K562 (cell line): ENCODE results near the gene SLC9A2. TPM values are rescaled to one million over a fixed set of nuclear protein-coding genes. Genes with fewer than 3 reads are reported as not detected.

Source experiments
- ATAC-seq: fragments of 200-7000 bp; cut with Tn5 transposase; 3 replicates; pipeline ENCODE4 v1.9.1; 2020; ENCODE audit warnings: moderate library complexity
- BruUV-seq: library from RNA; stranded (reverse); fragments of 400-500 nt; replicated peaks from 2 replicates; lab custom pipeline; 2021; lab: Mats Ljungman, UMichigan
- CTCF ChIA-PET: fragments of 300-600 bp; formaldehyde crosslinking; extraction: SDS; loops from one replicate; lab custom pipeline; 2021; ENCODE audit warnings: low intra/inter-chr PET ratio; lab: Yijun Ruan, JAX
- POLR2A ChIA-PET: fragments of 300-600, 350-650 bp; sonication (Branson Sonifier 250); formaldehyde crosslinking; extraction: SDS; loops from one replicate; lab custom pipeline; 2021; ENCODE audit warnings: antibody characterized with exemption, inconsistent platforms; lab: Yijun Ruan, JAX
- DNase-seq, 4 experiments: peaks; one replicate each; pipeline versions ENCODE4 v3.0.0 to v3.0.0-alpha.2; 2011 to 2018; ENCODE audit warnings: low spot score in 3 of 4, mixed read lengths in 3 of 4; ENCODE audit errors: extremely low read depth in 1 of 4
- FAIRE-seq: peaks from 2 replicates; lab custom pipeline; 2011; peaks lifted over from hg19 to GRCh38; lab: Jason Lieb, UNC
- H2AFZ ChIP-seq: 2 replicates; pipeline ENCODE4 v1.6.0; 2011; ENCODE audit warnings: low read depth, low read length, control low read depth, inconsistent platforms
- H3K27ac ChIP-seq: fragments of 200-600 bp; 3 replicates; pipeline ENCODE4 v1.8.0; 2011; ENCODE audit warnings: low read depth, mild to moderate bottlenecking, control low read depth, inconsistent platforms, low read length, moderate library complexity, mixed read lengths; ENCODE audit errors: extremely low read depth
- H3K27me3 ChIP-seq, 2 experiments: fragments of 300-600 bp in 1 of 2; 2 replicates in 1 of 2; 3 replicates in 1 of 2; pipeline versions ENCODE4 v1.6.0 to v1.8.0; 2011; ENCODE audit warnings: inconsistent platforms in 2 of 2, low read length in 2 of 2, mild to moderate bottlenecking in 1 of 2, mixed read lengths in 1 of 2, moderate library complexity in 1 of 2; ENCODE audit not compliant: control insufficient read depth in 2 of 2, insufficient read depth in 2 of 2
- H3K36me3 ChIP-seq: fragments of 300-600 bp; 3 replicates; pipeline ENCODE4 v1.8.0; 2011; ENCODE audit warnings: mild to moderate bottlenecking, low read length, inconsistent platforms; ENCODE audit not compliant: control insufficient read depth, insufficient read depth
- H3K4me1 ChIP-seq, 2 experiments: fragments of 200-600 bp in 1 of 2; replicated peaks in 1 of 2; 2 replicates in 1 of 2; 3 replicates in 1 of 2; pipeline versions ENCODE4 v1.5.1 to v1.8.0; 2011; ENCODE audit warnings: inconsistent platforms in 2 of 2, low read length in 2 of 2, mild to moderate bottlenecking in 1 of 2, mixed read lengths in 1 of 2, moderate library complexity in 1 of 2; ENCODE audit not compliant: control insufficient read depth in 2 of 2, insufficient read depth in 2 of 2
- H3K4me2 ChIP-seq: 2 replicates; pipeline ENCODE4 v1.6.1; 2011; ENCODE audit warnings: low read length, control low read depth, inconsistent platforms, mixed read lengths; ENCODE audit not compliant: insufficient read depth
- H3K4me3 ChIP-seq: fragments of 200-600 bp; sonication (generic), shearing (Covaris generic); 2 replicates; pipeline ENCODE4 v1.5.1; 2016; ENCODE audit warnings: control low read depth, inconsistent platforms
- H3K79me2 ChIP-seq: fragments of 200-600 bp; 3 replicates; pipeline ENCODE4 v1.8.0; 2011; ENCODE audit warnings: low read length, inconsistent platforms; ENCODE audit not compliant: control insufficient read depth, insufficient read depth
- H3K9ac ChIP-seq, 2 experiments: 2 replicates each; pipeline versions ENCODE4 v1.6.0 to v1.6.1; 2011; ENCODE audit warnings: low read depth in 2 of 2, low read length in 2 of 2, control low read depth in 1 of 2, inconsistent platforms in 1 of 2, mild to moderate bottlenecking in 1 of 2, mixed read lengths in 1 of 2; ENCODE audit not compliant: insufficient read depth in 1 of 2
- H3K9me1 ChIP-seq: one replicate; pipeline ENCODE4 v1.6.0; 2011; ENCODE audit warnings: inconsistent platforms, mild to moderate bottlenecking, low read length, moderate library complexity; ENCODE audit not compliant: control insufficient read depth, insufficient read depth
- H3K9me3 ChIP-seq: replicated peaks from 2 replicates; pipeline ENCODE4 v1.5.1; 2011; ENCODE audit warnings: low read depth, low read length, inconsistent platforms; ENCODE audit not compliant: control insufficient read depth, insufficient read depth
- H4K20me1 ChIP-seq: replicated peaks from 2 replicates; pipeline ENCODE4 v1.6.1; 2011; ENCODE audit warnings: low read length, inconsistent platforms, mixed read lengths; ENCODE audit not compliant: control insufficient read depth, insufficient read depth
- CEBPB ChIP-seq: fragments of 450-650 bp; IDR thresholded peaks from 2 replicates; pipeline ENCODE4 v1.6.1; 2016; ENCODE audit warnings: missing genetic modification characterization, missing compliant biosample characterization
- COPS2 ChIP-seq: fragments of 450-650 bp; conservative IDR thresholded peaks from 2 replicates; pipeline ENCODE4 v1.6.1; 2016; ENCODE audit warnings: mild to moderate bottlenecking, moderate library complexity
- FOXJ3 ChIP-seq: sonication (generic); formaldehyde crosslinking; IDR thresholded peaks from 2 replicates; pipeline ENCODE4 v1.4.0; 2020; ENCODE audit warnings: mild to moderate bottlenecking, missing genetic modification reagents
- KAT7 ChIP-seq: sonication (generic); formaldehyde crosslinking; IDR thresholded peaks from 2 replicates; pipeline ENCODE4 v1.8.0; 2022; ENCODE audit warnings: missing genetic modification reagents, mild to moderate bottlenecking, borderline replicate concordance
- KLF16 ChIP-seq: IDR thresholded peaks from 2 replicates; pipeline ENCODE4 v1.6.1; 2016; ENCODE audit warnings: antibody characterized with exemption
- RAD21 ChIP-seq, 2 experiments: fragments of 250-450 bp in 1 of 2; fragments of 450-650 bp in 1 of 2; sonication (Bioruptor Pico) in 1 of 2; formaldehyde crosslinking in 1 of 2; IDR thresholded peaks in 1 of 2; conservative IDR thresholded peaks in 1 of 2; 2 replicates each; pipeline versions ENCODE4 v1.4.0 to v1.8.0; 2020 to 2022; ENCODE audit warnings: mild to moderate bottlenecking in 2 of 2, moderate library complexity in 1 of 2
- SETDB1 ChIP-seq: IDR thresholded peaks from one replicate; pipeline ENCODE4 v1.6.1; 2012; ENCODE audit warnings: low read length, control low read depth, inconsistent platforms
- TRIM25 ChIP-seq: fragments of 450-650 bp; IDR thresholded peaks from 2 replicates; pipeline ENCODE4 v1.7.0; 2016; ENCODE audit warnings: borderline replicate concordance
- WGBS: fragments of 100-300 bp; shearing (Covaris generic); methylation state at CpG from one replicate; pipeline ENCODE4 v1.1.6; 2016; ENCODE audit warnings: low coverage, mixed read lengths; ENCODE audit not compliant: insufficient coverage; ENCODE audit errors: missing lambda C conversion rate; 5-methylcytosine and 5-hydroxymethylcytosine counted together
- in situ Hi-C: fragments of 300-500 bp; cut with MboI; formaldehyde crosslinking; loops from 4 replicates; pipeline ENCODE4 v1.15.0; 2018; ENCODE audit warnings: inconsistent platforms, mixed read lengths
- intact Hi-C: fragments of 100-400 bp; cut with micrococcal nuclease; formaldehyde crosslinking; loops from 2 replicates; pipeline ENCODE4 v1.14.2; 2022
- polyA plus RNA-seq, 8 experiments: library from polyadenylated mRNA; depleted of rRNA in 4 of 8; stranded (reverse) in 5 of 8; unstranded in 3 of 8; fragments of >200 nt; fragmentation: Nextera tagmentation in 2 of 8; fragmentation: Illumina TruSeq in 1 of 8; extraction: Ambion mirVana in 2 of 8; extraction: Trizol in 1 of 8; gene quantifications; 2 replicates each; pipeline versions ENCODE4 v1.2.1 to v1.2.3, GENCODE V29; 2011 to 2014; ENCODE audit warnings: inconsistent platforms in 1 of 8, missing spikeins in 1 of 8
- total RNA-seq, 7 experiments: library from RNA; depleted of rRNA in 6 of 7; stranded (reverse); fragments of >200 nt in 6 of 7; fragmentation: Illumina TruSeq in 2 of 7; extraction: Trizol in 2 of 7; gene quantifications; 2 replicates each; pipeline versions ENCODE4 v1.2.1 to v1.2.3, GENCODE V29; 2011 to 2021; ENCODE audit warnings: low replicate concordance in 1 of 7
- TF ChIP-seq, protein P1 (sequence below), 3 experiments: IDR thresholded peaks in 2 of 3; conservative IDR thresholded peaks in 1 of 3; 2 replicates each; pipeline ENCODE4 v1.5.1; 2011 to 2012; ENCODE audit warnings: low read length in 3 of 3, mild to moderate bottlenecking in 3 of 3, control low read depth in 2 of 3, improper control_type of control experiment in 1 of 3, inconsistent platforms in 1 of 3, low read depth in 1 of 3, mixed read lengths in 1 of 3, moderate library complexity in 1 of 3; ENCODE audit not compliant: insufficient read depth in 2 of 3
- TF ChIP-seq, protein P2 (sequence below): fragments of 450-650 bp; formaldehyde crosslinking; IDR thresholded peaks from 2 replicates; pipeline ENCODE4 v1.4.0; 2020; ENCODE audit warnings: mild to moderate bottlenecking, moderate library complexity
- TF ChIP-seq, protein P3 (sequence below), 2 experiments: fragments of 450-650 bp; conservative IDR thresholded peaks; 2 replicates each; pipeline ENCODE4 v1.6.1; 2017; ENCODE audit warnings: mild to moderate bottlenecking in 2 of 2, moderate library complexity in 2 of 2

The SLC9A2 gene
- total and polyA plus RNA-seq, 9 of the 15 experiments (the other 6 are each of a cell fraction or from before 2014, with no cell fraction given): 0.45 to 3.3 (median 1.6) TPM

DNA sequence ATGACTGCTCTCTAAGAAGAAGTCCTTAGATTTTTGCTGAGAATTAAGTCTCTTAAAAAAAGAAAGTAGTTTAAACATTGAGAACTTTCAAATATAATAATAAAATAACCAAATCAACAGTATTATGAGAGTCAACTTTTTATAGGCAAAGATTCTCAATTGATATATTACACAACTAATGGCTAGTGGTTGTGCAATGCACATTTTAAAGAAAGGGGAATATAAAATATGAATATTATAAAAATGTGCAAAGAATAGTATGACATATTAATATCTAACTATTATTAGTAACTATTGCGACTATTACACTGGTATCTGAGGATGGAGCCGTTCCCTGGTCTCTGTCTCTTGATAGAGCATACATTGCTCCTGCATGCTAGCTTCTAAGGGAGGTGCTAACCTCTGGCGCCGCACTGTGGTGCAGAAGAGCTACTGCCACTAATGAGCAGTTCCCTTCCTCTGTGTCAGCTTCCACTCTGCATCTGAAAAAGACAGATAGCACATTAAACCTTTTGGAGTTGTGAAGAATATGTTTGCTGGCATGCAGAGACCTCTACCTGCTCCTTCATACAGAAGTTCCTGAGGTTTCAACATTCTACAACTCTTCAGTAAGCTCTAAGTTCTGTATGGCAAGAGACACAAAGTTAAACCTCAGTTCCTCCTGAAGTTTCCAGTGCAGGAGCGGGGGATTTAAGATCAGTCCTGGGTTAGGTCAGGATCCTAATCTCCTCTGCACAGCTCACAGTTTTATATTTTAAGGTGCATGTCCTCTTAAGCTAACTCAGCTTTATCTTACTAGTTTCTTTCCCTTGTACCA lies 3.5 kb upstream of the SLC9A2 start:
- in situ Hi-C loops: loop anchor here (10.0 kb wide), 1 partner anchor 91 kb away; no protein-coding TSS in a partner anchor
- Histone ChIP-seq H3K9me1 (no peaks in the 10 kb centered on the region), H2AFZ (peak overlapping the region; percentile 60; the same call in 1 of the 2 replicates), H3K4me1 (peaks cover 6 to 18% of the 10 kb centered on the region in 2 experiments; a peak in 4 of 5 replicates), H3K79me2 (peaks cover 3% of the 10 kb centered on the region; the same call in 1 of the 3 replicates), H3K27ac (no peak overlapping the region), H3K9me3 (no peaks in the 10 kb centered on the region), H3K27me3 (no peaks in the 10 kb centered on the region), H3K4me2 (no peak overlapping the region), H3K9ac (no peak overlapping the region), H3K4me3 (no peak overlapping the region), H4K20me1 (no peaks in the 10 kb centered on the region), H3K36me3 (no peaks in the 10 kb centered on the region)
- ChIA-PET CTCF (interaction anchor here (0.7 to 2.3 kb wide), 4 partner anchors 88 to 143 kb away, joined by 3 to 10 read pairs (median 6); partner anchors contain the start of gene SLC9A4), POLR2A (interaction anchor here (0.6 to 1.8 kb wide), 5 partner anchors 11 to 190 kb away, joined by 3 to 5 read pairs (median 3); no protein-coding TSS in a partner anchor)
- intact Hi-C loops: loop anchor here (2.0 to 10.0 kb wide), 5 partner anchors 36 to 189 kb away; partner anchors contain the start of gene SLC9A4
- no TSS peak for BruUV-seq
- peak; percentile 68 to 81 (median 77) for DNase-seq
- ATAC-seq: peak; percentile 85
- FAIRE-seq: peak; percentile 88
- WGBS: 14% methylated on average over 5 of the region's 5 CpGs
- TF ChIP-seq RAD21 (CRISPR knock-in tag; conservative IDR thresholded peaks at IDR 0.05 in 1 of 2, IDR thresholded peaks at IDR 0.05 in 1 of 2): peak; percentile 88 to 90
- no peak for TF ChIP-seq SETDB1
- TF ChIP-seq, protein P1, sequence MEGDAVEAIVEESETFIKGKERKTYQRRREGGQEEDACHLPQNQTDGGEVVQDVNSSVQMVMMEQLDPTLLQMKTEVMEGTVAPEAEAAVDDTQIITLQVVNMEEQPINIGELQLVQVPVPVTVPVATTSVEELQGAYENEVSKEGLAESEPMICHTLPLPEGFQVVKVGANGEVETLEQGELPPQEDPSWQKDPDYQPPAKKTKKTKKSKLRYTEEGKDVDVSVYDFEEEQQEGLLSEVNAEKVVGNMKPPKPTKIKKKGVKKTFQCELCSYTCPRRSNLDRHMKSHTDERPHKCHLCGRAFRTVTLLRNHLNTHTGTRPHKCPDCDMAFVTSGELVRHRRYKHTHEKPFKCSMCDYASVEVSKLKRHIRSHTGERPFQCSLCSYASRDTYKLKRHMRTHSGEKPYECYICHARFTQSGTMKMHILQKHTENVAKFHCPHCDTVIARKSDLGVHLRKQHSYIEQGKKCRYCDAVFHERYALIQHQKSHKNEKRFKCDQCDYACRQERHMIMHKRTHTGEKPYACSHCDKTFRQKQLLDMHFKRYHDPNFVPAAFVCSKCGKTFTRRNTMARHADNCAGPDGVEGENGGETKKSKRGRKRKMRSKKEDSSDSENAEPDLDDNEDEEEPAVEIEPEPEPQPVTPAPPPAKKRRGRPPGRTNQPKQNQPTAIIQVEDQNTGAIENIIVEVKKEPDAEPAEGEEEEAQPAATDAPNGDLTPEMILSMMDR (IDR thresholded peaks at IDR 0.05 in 2 of 3, conservative IDR thresholded peaks at IDR 0.05 in 1 of 3; ENCODE audit: insufficient read depth in 2 of 3, low read depth in 1 of 3, low read length in 3 of 3): peak; percentile 87 to 92 (median 91)
- TF ChIP-seq, protein P2, sequence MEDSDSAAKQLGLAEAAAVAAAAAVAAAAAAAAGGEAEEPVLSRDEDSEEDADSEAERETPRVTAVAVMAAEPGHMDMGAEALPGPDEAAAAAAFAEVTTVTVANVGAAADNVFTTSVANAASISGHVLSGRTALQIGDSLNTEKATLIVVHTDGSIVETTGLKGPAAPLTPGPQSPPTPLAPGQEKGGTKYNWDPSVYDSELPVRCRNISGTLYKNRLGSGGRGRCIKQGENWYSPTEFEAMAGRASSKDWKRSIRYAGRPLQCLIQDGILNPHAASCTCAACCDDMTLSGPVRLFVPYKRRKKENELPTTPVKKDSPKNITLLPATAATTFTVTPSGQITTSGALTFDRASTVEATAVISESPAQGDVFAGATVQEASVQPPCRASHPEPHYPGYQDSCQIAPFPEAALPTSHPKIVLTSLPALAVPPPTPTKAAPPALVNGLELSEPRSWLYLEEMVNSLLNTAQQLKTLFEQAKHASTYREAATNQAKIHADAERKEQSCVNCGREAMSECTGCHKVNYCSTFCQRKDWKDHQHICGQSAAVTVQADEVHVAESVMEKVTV (CRISPR knock-in tag): peak; percentile 65
- peak; percentile 30; the same call in 1 of the 2 replicates for TF ChIP-seq KLF16
- TF ChIP-seq, protein P3, sequence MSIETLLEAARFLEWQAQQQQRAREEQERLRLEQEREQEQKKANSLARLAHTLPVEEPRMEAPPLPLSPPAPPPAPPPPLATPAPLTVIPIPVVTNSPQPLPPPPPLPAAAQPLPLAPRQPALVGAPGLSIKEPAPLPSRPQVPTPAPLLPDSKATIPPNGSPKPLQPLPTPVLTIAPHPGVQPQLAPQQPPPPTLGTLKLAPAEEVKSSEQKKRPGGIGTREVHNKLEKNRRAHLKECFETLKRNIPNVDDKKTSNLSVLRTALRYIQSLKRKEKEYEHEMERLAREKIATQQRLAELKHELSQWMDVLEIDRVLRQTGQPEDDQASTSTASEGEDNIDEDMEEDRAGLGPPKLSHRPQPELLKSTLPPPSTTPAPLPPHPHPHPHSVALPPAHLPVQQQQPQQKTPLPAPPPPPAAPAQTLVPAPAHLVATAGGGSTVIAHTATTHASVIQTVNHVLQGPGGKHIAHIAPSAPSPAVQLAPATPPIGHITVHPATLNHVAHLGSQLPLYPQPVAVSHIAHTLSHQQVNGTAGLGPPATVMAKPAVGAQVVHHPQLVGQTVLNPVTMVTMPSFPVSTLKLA (conservative IDR thresholded peaks at IDR 0.05): no peak
- no peak for TF ChIP-seq TRIM25
- no peak for TF ChIP-seq FOXJ3
- TF ChIP-seq CEBPB (tag): peak; percentile 88
- TF ChIP-seq KAT7 (CRISPR knock-in tag): no peak
- no peak for TF ChIP-seq COPS2
